Lung (tissue), 12 donors: ENCODE measurements around the gene P3R3URF. TPM values are rescaled to one million over a fixed set of nuclear protein-coding genes. Genes with fewer than 3 reads are reported as not detected.

Experiments
- ATAC-seq: fragments of 200-7000 bp; cut with Tn5 transposase; one replicate; pipeline ENCODE4 v1.9.1; 2020; ENCODE audit warnings: moderate number of reproducible peaks; ENCODE audit not compliant: insufficient read depth, low FRiP score
- DNase-seq, 3 donors: peaks; one replicate each; pipeline ENCODE4 v3.0.0-alpha.2; 2013 to 2017
- H3K27ac ChIP-seq, 2 donors: one replicate each; pipeline ENCODE4 v1.5.1; 2013; ENCODE audit warnings: mild to moderate bottlenecking in 2 of 2, moderate library complexity in 2 of 2, control low read depth in 1 of 2, inconsistent platforms in 1 of 2, low read depth in 1 of 2, low read length in 1 of 2
- H3K27me3 ChIP-seq, 3 donors: one replicate each; pipeline ENCODE4 v1.5.1; 2013; ENCODE audit warnings: low read length in 2 of 3; ENCODE audit not compliant: control insufficient read depth in 3 of 3, insufficient read depth in 3 of 3
- H3K36me3 ChIP-seq, 4 donors: one replicate each; pipeline ENCODE4 v1.5.1; 2013; ENCODE audit warnings: low read length in 4 of 4, mild to moderate bottlenecking in 1 of 4, moderate library complexity in 1 of 4; ENCODE audit not compliant: control insufficient read depth in 4 of 4, insufficient read depth in 4 of 4
- H3K4me1 ChIP-seq, 5 donors: one replicate each; pipeline ENCODE4 v1.5.1; 2013; ENCODE audit warnings: low read length in 5 of 5, mild to moderate bottlenecking in 2 of 5, moderate library complexity in 1 of 5; ENCODE audit not compliant: control insufficient read depth in 5 of 5, insufficient read depth in 5 of 5
- H3K4me3 ChIP-seq: one replicate; pipeline ENCODE4 v1.5.1; 2013; ENCODE audit warnings: mild to moderate bottlenecking, control low read depth, moderate library complexity
- H3K9ac ChIP-seq, 2 donors: one replicate each; pipeline ENCODE4 v1.5.1; 2013; ENCODE audit warnings: low read length in 2 of 2, control low read depth in 1 of 2; ENCODE audit not compliant: insufficient read depth in 1 of 2
- H3K9me3 ChIP-seq, 4 donors: one replicate each; pipeline ENCODE4 v1.5.1; 2013; ENCODE audit warnings: low read length in 3 of 4, mild to moderate bottlenecking in 1 of 4, moderate library complexity in 1 of 4; ENCODE audit not compliant: control insufficient read depth in 4 of 4, insufficient read depth in 3 of 4
- CTCF ChIP-seq: IDR thresholded peaks from 2 replicates; pipeline ENCODE4 v1.5.1; 2012; ENCODE audit warnings: mild to moderate bottlenecking; ENCODE audit errors: control extremely low read depth, extremely low read depth
- WGBS, 2 donors: extraction: QIAGEN DNeasy Blood & Tissue Kit; methylation state at CpG; one replicate each; pipeline ENCODE4 v1.1.7; 2013; 5-methylcytosine and 5-hydroxymethylcytosine counted together
- polyA plus RNA-seq, 2 donors: library from polyadenylated mRNA; stranded (reverse); fragments of 200-250 nt; gene quantifications; one replicate each; pipeline ENCODE4 v1.2.1, GENCODE V29; 2013
- total RNA-seq, 2 donors: library from RNA; depleted of rRNA in 1 of 2; stranded (reverse); fragments of >200 nt in 1 of 2; gene quantifications; one replicate each; pipeline ENCODE4 v1.2.1, GENCODE V29; 2014 to 2021
- donor health status: control.
- donor health status: control.
- donor health status: Bipolar disorder and iron deficiency.
- donor health status: healthy.
- donor health status: DM: yes; HTN: yes; CAD: no.

P3R3URF gene
- total and polyA plus RNA-seq, 4 donors, result not detected

- H3K36me3 ChIP-seq, result peaks cover 4 to 47% (median 11%) of the 10 kb centered on the region in 4 donors
These were observed 17.8 kb upstream of the P3R3URF start for GRCh38 chr1:46193984-46194570.

GRCh38 chr1:46193285-46193684 lies 17.0 kb upstream of the P3R3URF start:
- H3K27ac ChIP-seq, result no peak overlapping the region
- 97 to 98% methylated on average over 7 of the region's 7 CpGs for WGBS, 2 donors
- H3K36me3 ChIP-seq, result peaks cover 4 to 47% (median 14%) of the 10 kb centered on the region in 4 donors

More at GRCh38 chr1:46193984-46194570, 17.8 kb upstream of the P3R3URF start:
- TF ChIP-seq CTCF, result no peak
- ATAC-seq (no peak), DNase-seq (no peak)
- 93 to 95% methylated on average over 9 of the region's 9 CpGs for WGBS, 2 donors
- Histone ChIP-seq H3K4me1 (peaks cover 0 to 13% (median 6%) of the 10 kb centered on the region in 5 donors), H3K4me3 (no peak overlapping the region), H3K9ac (no peak overlapping the region), H3K27me3 (no peaks in the 10 kb centered on the region), H3K27ac (peak overlapping the region in 1 of 2 donors; percentile 47), H3K9me3 (no peaks in the 10 kb centered on the region)

DNA sequence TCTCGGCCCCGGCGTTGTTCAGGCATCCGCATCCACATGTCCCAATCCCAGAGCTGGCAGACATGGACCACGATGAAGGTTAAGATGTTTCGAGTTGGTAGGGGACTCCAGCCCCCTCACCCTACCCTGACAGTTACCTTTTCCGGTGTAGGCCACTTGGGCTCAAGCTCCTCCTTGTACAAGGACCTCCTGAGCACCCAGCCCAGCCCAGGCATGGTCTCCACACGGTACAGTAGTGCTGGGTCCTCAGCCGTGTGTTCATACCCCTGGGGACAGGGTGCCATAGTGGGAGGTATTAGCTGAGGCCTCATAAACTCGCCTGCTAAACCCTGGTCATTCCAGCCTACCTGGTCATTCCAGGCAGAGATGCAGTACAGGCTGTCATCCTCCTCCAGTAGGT lies 15.9 kb upstream of the P3R3URF start:
- Histone ChIP-seq H3K4me1 (peaks cover 0 to 9% (median 2%) of the 10 kb centered on the region in 5 donors), H3K9me3 (no peaks in the 10 kb centered on the region), H3K27ac (no peak overlapping the region), H3K36me3 (peaks cover 4 to 51% (median 17%) of the 10 kb centered on the region in 4 donors), H3K27me3 (no peaks in the 10 kb centered on the region), H3K4me3 (no peak overlapping the region), H3K9ac (no peak overlapping the region)
- WGBS, 2 donors, result 93 to 97% methylated on average over 10 of the region's 10 CpGs
- no peak for TF ChIP-seq CTCF
- DNase-seq (no peak), ATAC-seq (no peak)

More at GRCh38 chr1:46193285-46193684, 17.0 kb upstream of the P3R3URF start:
- no peak overlapping the region for H3K4me3 ChIP-seq
- no peak for DNase-seq
- no peaks in the 10 kb centered on the region for H3K27me3 ChIP-seq
- H3K9me3 ChIP-seq, result no peaks in the 10 kb centered on the region
- no peak for ATAC-seq
- no peak for TF ChIP-seq CTCF
- H3K9ac ChIP-seq, result no peak overlapping the region
- peaks cover 0 to 14% (median 6%) of the 10 kb centered on the region in 5 donors for H3K4me1 ChIP-seq
